ENCODE measurements around the gene HGF.

DNA sequence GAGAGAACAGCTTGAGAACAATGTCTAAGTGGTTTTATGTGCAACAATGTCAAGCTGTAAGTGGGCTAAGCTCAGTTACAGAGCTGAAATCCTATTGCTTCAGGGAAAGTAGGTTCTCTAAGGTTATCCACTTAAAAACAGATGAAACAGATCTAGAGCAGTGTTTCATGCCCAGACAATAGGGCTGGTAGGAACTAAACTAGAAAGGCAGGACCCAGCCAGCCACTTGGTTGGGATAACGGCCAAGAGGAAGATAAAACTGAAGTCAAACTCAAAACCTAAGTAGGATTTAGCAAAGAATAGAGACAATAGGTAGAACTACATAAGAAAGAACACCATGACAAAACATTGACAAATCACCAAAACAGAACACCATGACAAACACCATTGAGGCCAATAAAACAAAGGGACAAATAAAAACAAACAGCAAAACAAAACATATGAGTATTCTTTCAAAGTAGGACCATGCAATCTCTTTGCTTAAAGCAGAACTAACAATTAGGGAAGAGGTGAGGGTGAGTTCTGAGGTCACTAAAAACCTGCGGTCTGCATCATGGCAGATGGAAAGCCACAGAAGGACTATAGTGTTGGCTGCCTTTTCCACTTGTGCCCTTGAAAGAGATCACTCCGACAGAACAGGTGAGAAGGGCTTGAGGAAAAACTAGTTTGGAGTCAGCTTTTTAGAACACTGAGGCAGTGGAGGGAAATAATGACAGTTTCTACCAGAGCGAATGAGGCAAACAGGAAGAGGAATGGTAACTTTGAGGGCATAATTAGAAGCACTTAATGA lies 81.0 kb downstream of the HGF start:
- TF ChIP-seq, protein P1, sequence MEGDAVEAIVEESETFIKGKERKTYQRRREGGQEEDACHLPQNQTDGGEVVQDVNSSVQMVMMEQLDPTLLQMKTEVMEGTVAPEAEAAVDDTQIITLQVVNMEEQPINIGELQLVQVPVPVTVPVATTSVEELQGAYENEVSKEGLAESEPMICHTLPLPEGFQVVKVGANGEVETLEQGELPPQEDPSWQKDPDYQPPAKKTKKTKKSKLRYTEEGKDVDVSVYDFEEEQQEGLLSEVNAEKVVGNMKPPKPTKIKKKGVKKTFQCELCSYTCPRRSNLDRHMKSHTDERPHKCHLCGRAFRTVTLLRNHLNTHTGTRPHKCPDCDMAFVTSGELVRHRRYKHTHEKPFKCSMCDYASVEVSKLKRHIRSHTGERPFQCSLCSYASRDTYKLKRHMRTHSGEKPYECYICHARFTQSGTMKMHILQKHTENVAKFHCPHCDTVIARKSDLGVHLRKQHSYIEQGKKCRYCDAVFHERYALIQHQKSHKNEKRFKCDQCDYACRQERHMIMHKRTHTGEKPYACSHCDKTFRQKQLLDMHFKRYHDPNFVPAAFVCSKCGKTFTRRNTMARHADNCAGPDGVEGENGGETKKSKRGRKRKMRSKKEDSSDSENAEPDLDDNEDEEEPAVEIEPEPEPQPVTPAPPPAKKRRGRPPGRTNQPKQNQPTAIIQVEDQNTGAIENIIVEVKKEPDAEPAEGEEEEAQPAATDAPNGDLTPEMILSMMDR (IDR thresholded peaks at IDR 0.05), result no peak
- TF ChIP-seq EZH2phosphoT487 (IDR thresholded peaks at IDR 0.05), result peak; percentile 33

Data from neural progenitor cell (in vitro differentiated cells).